NCI-H1436 treated with DMSO at 0.1 percent for 48 hours (cell line): Measurements from ENCODE around the gene TNFRSF6B.
A peak's percentile ranks its signal among the peaks of the same experiment; 100 is the strongest.
"Not testable (repeated sequence)": the region's sequence is repeated elsewhere in the genome, so short reads cannot be mapped to it uniquely, and the experiment has no call there.

Source experiments
- DNase-seq: peaks from one replicate; lab custom pipeline; 2025; lab: John Stamatoyannopoulos, UW

TNFRSF6B gene, protein sequence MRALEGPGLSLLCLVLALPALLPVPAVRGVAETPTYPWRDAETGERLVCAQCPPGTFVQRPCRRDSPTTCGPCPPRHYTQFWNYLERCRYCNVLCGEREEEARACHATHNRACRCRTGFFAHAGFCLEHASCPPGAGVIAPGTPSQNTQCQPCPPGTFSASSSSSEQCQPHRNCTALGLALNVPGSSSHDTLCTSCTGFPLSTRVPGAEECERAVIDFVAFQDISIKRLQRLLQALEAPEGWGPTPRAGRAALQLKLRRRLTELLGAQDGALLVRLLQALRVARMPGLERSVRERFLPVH

DNA sequence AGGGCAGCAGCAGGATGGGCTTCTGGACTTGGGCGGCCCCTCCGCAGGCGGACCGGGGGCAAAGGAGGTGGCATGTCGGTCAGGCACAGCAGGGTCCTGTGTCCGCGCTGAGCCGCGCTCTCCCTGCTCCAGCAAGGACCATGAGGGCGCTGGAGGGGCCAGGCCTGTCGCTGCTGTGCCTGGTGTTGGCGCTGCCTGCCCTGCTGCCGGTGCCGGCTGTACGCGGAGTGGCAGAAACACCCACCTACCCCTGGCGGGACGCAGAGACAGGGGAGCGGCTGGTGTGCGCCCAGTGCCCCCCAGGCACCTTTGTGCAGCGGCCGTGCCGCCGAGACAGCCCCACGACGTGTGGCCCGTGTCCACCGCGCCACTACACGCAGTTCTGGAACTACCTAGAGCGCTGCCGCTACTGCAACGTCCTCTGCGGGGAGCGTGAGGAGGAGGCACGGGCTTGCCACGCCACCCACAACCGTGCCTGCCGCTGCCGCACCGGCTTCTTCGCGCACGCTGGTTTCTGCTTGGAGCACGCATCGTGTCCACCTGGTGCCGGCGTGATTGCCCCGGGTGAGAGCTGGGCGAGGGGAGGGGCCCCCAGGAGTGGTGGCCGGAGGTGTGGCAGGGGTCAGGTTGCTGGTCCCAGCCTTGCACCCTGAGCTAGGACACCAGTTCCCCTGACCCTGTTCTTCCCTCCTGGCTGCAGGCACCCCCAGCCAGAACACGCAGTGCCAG, at the start of gene TNFRSF6B:
Gene TNFRSF6B, plus strand, starts transcription at position 25 of the 729 bp plus-strand sequence. Its CDS starts 116 bp downstream, at position 141.
- DNase-seq = no peak

DNA sequence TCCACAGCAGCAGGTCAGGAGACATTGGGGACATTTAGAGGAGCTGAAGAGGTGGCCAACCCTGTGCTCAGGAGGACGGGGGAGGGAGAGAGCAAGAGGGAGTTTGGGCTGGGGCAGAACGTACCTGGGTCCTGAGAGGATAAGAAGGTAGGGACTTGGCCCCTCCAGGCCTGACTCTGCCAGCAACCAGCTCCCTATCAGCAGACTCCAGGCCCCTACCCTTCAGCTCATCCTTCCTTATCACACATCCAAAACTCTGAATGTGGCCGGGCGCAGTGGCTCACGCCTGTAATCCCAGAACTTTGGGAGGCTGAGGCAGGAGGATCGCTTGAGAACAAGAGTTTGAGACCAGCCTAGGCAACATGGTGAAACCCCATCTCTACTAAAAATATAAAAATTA, 48.3 kb upstream of the TNFRSF6B start:
- DNase-seq = no peak

DNA sequence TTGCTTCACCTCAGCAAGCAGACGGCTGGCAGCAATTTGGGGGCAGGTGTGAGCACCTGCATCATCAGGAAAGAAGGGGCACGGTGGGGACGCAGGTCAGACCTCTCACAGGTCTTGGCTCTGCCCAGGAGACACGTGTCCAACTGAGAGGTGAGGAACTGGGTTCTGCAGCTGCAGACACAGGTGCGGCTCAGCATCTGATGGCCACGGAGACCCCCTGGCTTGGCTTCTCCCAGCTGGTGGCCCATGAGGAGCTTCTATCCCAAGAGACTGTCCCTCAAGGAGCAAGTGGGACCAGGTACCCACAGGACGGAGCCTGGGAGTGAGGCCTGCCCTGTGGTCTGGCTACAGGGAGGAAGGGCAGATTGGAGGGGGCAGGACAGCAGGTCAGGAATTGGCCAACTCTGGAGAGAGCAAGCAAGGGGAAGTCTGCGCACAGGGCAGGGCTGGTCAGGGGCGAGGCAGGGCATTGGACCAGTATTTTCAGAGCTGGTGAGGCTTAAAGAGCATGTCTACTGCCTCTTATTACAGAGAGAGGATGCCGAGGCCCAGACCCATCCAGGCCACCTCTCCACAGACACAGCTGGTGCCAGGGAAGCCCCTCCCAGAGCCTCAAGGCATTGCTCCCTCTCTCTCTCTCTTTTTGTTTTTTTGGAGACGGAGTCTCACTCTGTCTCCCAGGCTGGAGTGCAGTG, 47.4 kb upstream of the TNFRSF6B start:
- no peak for DNase-seq

DNA sequence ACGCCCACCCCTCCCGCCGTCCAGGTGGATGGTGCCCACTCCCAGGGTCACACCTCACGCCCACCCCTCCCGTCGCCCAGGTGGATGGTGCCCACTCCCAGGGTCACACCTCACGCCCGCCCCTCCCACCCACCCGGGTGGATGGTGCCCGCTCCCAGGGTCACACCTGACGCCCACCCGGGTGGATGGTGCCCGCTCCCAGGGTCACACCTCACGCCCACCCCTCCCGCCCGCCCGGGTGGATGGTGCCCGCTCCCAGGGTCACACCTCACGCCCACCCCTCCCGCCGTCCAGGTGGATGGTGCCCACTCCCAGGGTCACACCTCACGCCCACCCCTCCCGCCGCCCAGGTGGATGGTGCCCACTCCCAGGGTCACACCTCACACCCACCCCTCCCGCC, 46.0 kb upstream of the TNFRSF6B start:
- not testable (repeated sequence) for DNase-seq

DNA sequence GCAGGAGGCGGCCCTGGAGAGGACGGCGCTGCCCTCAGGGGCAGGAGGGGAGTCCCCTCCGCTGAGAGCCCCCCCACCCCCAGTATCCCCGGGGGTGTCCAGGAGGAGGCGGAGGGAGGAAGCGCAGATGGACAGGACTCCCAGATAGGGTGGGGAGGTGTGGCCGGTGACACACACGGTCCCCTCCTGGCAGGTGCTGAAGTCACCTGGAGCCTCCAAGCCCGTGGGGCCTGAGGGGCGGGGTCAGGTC, 44.6 kb upstream of the TNFRSF6B start:
- DNase-seq = no peak

DNA sequence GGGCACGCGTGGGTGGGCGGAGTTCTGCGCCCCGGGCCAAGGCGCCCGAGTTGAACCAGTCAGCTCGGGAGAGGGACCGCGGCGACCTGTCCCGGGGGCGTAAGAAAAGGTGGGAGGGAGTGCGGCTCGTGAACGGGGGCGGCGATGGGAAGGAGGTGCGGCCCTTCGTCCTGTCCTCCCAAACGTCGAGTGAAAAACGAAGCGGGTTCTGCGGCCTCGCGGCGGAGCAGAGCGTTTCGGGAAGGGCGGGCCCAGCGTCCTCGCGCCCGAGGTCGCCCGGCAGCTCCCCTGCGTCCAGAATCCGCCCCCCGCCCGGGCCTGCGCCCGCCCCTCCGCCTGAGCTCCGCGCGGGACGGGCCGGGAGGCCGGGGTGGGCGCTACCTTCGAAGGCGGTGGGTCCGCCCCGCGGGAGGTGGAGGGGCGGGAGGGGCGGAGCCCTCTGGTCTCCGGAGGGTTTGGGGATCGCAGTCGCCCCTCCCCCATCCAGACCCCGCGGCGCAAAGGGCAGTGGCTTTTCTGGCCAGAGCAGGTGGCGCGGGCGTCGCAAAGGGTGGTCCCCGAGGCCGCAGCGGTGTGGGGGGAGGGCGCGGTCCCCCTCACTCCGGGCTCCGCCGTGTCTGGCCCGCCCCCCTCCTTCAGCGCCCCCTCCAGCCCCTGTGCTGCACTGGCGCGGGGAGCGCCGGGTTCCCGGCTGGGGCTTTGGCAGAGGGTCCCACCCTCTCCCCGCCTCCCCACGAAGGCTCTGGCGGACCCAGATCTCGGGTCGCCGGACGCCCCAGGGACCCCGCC, 44.1 kb upstream of the TNFRSF6B start:
- DNase-seq = no peak

DNA sequence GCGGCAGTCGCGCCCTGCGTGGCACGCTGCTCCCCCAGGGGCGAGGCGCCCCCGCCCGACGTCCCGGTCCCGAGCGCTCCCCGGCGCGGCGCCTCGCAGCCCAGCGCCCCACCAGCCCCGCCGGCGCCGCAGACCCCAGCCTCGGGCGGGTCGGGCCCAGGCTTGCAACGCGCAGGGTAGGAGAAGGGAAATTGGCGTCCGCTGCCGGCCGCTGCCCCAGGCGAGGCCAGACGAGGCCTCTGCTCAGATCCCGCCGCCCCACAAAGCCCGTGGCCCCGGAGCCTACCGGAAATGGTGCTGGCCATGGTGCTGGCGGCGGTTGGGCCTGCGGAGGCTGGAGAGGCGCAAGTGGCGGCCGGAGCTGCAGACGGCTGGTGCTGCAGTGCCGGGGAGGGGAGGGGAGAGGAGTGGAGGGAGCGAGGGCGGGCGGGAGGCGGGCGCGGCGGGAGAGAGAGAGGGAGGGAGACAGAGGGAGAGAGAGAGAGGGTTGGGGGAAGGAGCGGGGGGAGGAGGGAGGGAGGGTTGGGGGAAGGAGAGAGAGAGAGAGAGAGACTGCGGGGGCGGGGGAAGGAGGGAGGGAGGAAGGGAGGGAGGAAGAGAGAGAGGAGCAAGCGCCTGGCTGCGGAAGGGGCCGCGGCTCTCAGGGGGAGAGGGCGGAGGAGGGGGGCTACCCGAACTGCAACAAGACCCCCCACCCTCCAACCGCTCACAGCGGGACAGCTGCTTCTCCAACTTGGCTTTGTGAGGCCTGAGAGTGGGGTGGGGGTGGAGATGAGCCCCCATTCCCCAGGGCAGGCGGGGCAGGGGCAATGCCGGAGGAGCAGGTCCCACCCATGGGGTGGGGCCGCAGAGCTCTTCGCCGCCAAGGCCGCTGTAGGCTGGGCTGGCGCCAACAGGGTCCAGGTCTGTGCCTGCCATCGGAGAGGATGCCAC, 43.1 kb upstream of the TNFRSF6B start, which contains the start of gene STMN3:
Gene STMN3, minus strand, starts transcription at position 384 of the 933 bp plus-strand sequence. Its CDS starts 79 bp downstream, at position 305.
- peak; percentile 6 for DNase-seq

DNA sequence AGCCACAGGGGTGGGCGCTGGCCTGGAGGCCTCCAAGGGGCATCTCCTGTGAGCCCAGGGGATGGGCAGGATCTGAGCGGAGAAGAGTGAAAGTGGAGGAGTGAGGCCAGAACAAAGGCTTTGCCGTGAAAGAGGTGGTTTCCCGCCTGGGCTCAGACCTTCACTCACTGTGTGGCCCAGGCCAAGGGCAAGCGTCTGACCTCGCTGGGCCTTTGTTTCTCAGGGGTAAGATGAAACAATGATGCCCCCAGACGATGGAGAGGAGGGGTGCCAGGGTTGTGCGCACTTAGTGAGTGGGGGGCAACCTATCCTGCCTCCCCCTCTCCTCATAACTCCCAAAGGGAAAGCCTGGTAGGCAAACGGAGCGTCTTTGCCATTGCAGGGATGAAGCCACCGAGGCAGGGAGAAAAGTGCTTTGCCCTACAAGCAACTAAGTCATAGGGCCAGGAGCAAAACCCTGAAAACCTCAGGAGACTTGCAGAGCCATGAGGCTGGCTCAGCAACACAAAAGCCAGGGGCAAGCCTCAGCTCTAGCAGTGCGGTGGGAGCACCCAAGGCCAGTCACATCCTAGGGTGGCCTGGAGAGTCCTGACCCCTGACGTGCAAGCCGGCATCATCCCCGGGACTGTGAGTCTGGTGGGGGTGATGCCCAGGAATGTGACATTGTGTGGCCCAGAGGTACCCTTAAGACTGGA, 42.3 kb upstream of the TNFRSF6B start:
- DNase-seq = no peak

DNA sequence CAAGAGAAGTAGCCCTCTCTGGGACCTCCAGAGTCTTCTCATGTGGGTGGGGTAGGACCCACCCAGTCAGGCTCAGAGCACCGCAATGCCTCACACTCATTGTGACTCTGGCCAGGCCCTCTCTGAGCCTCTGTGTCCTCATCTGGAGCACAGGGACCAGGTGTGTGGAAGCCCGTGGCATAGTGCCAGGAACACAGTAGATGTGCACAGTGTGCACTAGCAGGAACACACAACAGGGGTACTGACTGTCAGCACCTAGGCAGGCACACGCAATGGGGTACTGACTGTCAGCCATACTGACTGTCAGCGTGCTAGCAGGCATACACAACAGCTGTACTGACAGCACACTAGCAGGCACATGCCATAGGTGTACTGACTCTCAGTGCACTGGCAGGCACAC, 41.2 kb upstream of the TNFRSF6B start:
- no peak for DNase-seq

DNA sequence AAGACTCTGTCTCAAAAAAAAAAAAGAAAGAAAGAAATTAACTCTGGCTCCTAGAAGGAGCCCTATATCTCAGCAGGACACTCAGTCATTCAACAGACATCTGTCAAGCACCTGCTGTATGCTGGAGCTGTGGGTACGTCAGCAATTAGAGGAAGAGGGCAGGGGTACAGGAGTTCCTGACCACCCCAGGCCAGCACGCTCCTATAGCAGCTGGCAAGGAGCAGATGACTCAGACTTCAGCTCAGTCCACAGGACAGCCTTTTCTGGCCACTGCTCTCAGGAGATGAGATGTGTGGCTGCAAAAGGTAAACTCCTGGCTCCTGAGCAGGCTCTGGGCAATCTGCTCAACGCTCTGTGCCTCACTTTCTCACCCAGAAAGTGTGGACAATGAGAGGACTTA, 40.0 kb upstream of the TNFRSF6B start:
- no peak for DNase-seq

DNA sequence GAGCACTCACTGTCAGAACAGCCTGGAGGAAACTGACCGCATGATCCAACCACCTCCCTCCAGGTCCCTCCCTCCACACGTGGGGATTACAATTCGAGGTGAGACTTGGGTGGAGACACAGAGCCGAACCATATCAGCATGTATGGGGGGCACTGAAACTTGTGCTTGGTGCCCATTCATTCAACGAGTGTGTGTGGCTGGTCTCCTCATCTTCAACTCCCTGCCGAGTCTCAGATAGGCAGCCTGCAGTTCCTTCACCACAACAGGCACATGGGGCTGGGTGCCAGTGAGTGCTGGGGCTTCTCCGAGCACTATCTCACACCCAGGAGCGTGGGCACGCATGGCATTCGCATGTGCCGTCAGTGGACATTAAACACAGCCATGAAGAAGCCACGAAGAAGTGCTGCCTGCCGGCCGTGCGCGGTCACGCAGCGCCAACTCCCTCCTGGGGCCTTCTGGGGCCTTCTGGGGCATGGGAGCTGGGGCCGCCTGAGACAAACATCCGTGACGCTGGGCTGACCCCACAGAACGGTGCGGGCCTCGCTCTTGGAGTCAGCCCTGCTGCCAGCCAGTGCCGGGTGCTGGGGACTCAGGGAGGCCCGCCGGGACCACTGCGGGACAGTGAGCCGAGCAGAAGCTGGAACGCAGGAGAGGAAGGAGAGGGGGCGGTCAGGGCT, 39.1 kb upstream of the TNFRSF6B start:
- no peak for DNase-seq

DNA sequence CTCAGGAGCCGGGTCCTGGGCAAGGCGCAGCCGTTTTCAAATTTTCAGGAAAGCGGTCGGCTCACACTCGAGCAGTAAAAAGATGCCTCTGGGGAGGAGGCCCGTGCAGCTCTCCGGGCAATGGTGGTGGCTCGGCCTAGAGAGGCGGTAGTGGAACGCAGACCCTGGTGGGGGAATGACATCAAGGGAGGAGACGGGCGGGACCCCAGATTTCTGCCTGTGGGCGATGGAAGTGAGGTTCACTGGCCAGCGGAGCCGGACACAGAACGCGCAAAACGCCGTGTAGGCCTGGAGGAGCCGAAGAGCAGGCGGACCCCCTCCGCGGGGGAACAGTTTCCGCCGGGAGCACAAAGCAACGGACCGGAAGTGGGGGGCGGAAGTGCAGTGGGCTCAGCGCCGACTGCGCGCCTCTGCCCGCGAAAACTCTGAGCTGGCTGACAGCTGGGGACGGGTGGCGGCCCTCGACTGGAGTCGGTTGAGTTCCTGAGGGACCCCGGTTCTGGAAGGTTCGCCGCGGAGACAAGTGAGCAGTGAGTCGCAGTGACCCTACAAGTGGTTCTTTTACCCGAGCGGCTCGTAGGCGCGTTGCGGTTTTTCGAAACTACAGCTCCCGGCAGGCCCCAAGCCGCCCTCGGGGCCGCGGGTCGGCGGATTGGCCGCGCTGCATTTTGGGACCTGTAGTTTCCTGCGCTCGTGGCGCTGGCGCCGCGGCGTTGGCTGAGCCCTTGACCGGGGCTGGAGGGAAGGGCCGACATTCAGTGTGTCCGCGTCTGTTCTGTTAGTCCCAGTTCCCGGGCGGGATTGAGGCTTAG, 38.3 kb upstream of the TNFRSF6B start, which contains the start of gene RTEL1:
Gene RTEL1, plus strand, starts transcription at position 376 of the 812 bp plus-strand sequence. CDS start 1,091 bp downstream, outside the sequence.
- DNase-seq = no peak

DNA sequence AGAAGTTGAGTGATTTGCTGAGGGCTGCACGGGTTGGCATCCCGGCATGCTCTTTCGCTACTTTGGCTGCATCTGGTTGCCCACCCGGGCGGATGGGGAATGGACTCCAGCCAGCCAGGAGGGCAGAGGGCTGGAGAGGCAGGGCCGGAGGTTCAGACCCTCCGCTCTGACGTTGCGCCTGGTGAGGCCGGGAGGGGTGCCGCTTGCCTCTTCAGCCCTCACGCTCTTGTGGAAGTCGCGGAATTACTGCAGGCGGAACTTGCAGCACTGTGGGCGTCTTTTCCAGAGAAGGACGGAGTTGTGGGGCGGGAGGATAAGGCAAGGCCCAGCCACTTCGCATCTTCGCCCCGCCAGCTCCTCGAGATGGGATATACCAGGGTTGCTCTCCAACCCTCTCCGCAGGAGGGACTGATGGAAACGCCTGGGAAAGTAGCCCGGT, 37.7 kb upstream of the TNFRSF6B start:
- DNase-seq = no peak

DNA sequence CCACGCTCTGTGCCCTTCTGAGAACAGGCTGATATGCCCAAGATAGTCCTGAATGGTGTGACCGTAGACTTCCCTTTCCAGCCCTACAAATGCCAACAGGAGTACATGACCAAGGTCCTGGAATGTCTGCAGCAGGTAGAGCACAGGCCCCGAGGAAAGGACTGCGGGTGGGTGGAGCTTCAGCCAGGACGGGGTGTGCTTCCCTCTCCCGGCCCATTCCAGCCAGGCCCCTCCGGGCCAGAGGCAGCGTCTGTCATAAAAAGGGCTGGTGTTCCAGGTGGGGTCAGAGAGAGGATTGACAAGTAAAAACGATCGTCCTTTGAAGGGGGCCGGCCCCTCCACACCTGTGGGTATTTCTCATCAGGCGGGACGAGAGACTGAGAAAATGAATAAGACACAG, 37.1 kb upstream of the TNFRSF6B start:
- no peak for DNase-seq

DNA sequence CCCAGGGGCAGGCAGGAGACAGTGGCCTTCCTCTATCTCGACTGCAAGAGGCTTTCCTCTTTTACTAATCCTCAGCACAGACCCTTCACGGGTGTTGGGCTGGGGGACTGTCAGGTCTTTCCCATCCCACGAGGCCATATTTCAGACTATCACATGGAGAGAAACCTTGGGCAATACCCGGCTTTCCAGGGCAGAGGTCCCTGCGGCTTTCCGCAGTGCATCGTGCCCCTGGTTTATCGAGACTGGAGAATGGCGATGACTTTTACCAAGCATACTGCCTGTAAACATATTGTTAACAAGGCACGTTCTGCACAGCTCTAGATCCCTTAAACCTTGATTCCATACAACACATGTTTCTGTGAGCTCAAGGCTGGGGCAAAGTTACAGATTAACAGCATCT, 36.3 kb upstream of the TNFRSF6B start:
- not testable (repeated sequence) for DNase-seq

DNA sequence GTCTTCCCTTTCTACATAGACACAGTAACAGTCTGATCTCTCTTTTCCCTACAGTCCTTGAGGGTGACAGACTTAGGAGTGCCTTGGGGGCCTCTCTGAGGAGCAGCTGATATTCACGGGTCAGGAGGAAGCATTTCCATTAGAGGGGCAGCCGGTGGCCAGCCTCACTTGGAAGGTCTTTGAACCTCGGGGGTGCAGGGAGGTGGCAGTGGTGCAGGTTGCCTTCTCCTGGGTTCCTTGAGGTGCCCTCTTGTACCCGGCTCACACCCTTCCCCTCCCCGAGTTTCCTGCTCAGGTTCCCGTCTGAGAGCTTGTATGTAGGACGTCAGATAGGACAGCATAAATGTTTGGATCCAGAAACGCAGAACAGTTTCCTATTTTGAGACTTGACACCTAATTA, 35.8 kb upstream of the TNFRSF6B start:
- no peak for DNase-seq

DNA sequence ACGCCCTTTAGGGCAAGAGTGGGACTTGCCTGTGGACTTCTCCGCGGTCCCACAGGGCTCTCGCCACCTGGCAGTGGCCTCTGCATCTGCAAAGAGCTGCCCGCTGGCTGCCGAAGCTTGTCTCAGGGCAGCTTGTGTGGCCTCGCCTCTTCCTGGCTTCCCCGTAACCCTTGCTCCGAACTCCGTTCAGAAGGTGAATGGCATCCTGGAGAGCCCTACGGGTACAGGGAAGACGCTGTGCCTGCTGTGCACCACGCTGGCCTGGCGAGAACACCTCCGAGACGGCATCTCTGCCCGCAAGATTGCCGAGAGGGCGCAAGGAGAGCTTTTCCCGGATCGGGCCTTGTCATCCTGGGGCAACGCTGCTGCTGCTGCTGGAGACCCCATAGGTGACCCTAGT, 35.3 kb upstream of the TNFRSF6B start:
- DNase-seq = no peak

DNA sequence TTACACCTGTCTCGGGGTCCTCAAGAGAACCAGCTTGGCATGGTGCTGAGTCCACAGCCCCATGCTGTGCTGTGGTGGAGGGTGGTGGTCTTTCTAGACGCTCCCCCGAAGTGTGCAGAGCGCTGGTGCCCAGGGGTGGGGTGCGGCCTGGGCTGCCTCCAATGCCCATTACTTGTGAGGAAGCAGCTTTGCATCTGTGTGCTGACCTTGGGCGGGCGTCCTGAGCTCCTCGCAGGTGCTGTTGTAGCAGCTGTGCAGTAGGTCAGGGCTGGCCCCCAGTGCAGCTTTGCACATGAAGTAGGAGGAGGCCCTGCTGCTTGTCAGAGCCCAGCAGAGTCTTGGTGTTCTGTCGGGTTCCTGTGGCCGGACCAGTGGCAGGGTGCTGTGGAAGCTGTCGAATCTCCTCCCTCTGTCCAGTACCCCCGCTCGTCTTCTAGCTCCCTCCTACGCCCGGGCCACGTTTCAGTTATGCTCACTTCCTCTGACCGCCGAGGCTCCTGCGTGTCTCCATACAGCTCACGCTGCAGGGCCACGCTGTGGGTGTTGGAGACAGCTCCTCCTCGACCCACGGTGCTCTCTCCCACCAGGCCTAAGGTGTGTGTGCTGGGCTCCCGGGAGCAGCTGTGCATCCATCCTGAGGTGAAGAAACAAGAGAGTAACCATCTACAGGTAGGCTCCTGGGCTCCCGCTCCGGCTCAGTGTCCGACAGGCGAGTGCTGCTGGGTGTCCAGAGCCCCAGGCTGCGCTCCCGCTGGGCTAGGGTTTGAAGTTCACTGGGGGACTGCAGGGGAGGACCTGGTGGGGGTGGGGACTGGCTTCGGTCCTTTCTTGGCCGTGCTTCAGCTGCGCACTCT, 34.3 kb upstream of the TNFRSF6B start:
- no peak for DNase-seq
